CD4-positive, alpha-beta T cell treated with Interleukin-17A for 1 hour (primary cell): ENCODE measurements around the gene PTPRCAP.
A peak's percentile ranks its signal among the peaks of the same experiment; 100 is the strongest.
"Not testable (repeated sequence)": the region's sequence is repeated elsewhere in the genome, so short reads cannot be mapped to it uniquely, and the experiment has no call there.

Experiments used
- DNase-seq: peaks from one replicate; pipeline ENCODE4 v3.0.0-alpha.2; 2020

Gene PTPRCAP

GRCh38 chr11:67408437-67409200 is 28.9 kb downstream of the PTPRCAP start:
- DNase-seq = no peak

GRCh38 chr11:67407688-67408163 is 29.8 kb downstream of the PTPRCAP start:
- no peak for DNase-seq

GRCh38 chr11:67406969-67407687 is 30.4 kb downstream of the PTPRCAP start:
- peak; percentile 42 for DNase-seq

GRCh38 chr11:67406420-67406968 is 31.0 kb downstream of the PTPRCAP start:
- no peak for DNase-seq

- DNase-seq = no peak
These were observed 31.7 kb downstream of the PTPRCAP start for GRCh38 chr11:67405688-67406339.

GRCh38 chr11:67405196-67405567 is 32.3 kb downstream of the PTPRCAP start:
- no peak for DNase-seq

- peak; percentile 66 for DNase-seq
These were observed 32.8 kb downstream of the PTPRCAP start for GRCh38 chr11:67404515-67405195.

GRCh38 chr11:67403085-67403484 is 34.4 kb downstream of the PTPRCAP start:
- not testable (repeated sequence) for DNase-seq

- DNase-seq = not testable (repeated sequence)
These were observed 35.2 kb downstream of the PTPRCAP start for GRCh38 chr11:67402192-67402839.

GRCh38 chr11:67401495-67402191 is 35.8 kb downstream of the PTPRCAP start, which contains the start of gene PPP1CA:
PPP1CA (minus strand) TSS chr11:67401858; CDS start chr11:67401782, 76 bp downstream.
- DNase-seq = peak; percentile 90

- no peak for DNase-seq
These were observed 36.5 kb downstream of the PTPRCAP start for GRCh38 chr11:67400942-67401494.

- DNase-seq = no peak
These were observed 37.1 kb downstream of the PTPRCAP start for GRCh38 chr11:67400251-67400941.

GRCh38 chr11:67398661-67399563 is 38.6 kb downstream of the PTPRCAP start:
- DNase-seq = no peak

- no peak for DNase-seq
These were observed 39.4 kb downstream of the PTPRCAP start for GRCh38 chr11:67397986-67398660.

GRCh38 chr11:67397536-67397935 is 39.9 kb downstream of the PTPRCAP start:
- DNase-seq = no peak

GRCh38 chr11:67396587-67397389 is 40.7 kb downstream of the PTPRCAP start:
- DNase-seq = no peak

- no peak for DNase-seq
These were observed 41.3 kb downstream of the PTPRCAP start for GRCh38 chr11:67396259-67396581.
